NCI-H1092 (cell line): ENCODE data around the gene FAH.
A peak's percentile ranks its signal among the peaks of the same experiment; 100 is the strongest.

ENCODE experiments used
- DNase-seq: peaks from one replicate; lab custom pipeline; 2025; lab: John Stamatoyannopoulos, UW

FAH gene

DNA sequence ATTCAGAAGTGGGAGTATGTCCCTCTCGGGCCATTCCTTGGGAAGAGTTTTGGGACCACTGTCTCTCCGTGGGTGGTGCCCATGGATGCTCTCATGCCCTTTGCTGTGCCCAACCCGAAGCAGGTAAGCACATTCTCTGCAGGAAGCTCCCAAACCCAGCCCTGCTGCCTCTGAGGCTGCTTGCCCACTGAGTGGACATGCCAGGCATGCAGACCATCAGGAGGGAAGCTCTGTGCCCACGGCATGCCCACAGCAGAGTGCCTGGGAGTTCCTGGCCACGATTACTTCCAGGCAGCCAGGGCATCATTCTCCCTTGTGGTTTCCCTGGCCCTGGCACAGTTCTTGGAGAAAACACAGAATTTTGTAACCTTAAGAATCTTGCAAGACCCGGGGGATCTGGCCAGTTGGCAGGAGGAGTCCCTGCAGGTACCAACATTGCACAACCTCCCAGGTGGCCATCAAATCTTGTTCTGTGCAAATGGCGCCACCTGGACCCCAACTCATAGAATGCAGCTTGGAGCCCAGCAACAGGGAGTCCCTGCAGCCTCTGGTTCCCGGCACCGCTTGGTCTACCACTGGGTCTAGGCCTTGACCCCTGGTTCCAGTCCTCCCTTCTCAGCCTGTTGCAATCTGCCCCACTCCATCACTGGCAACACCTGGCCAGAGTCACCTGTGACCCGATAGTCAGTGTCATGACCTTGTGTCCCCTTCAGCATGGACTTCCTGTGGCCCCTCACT, 20.4 kb downstream of the FAH start:
- DNase-seq: peak; percentile 3

DNA sequence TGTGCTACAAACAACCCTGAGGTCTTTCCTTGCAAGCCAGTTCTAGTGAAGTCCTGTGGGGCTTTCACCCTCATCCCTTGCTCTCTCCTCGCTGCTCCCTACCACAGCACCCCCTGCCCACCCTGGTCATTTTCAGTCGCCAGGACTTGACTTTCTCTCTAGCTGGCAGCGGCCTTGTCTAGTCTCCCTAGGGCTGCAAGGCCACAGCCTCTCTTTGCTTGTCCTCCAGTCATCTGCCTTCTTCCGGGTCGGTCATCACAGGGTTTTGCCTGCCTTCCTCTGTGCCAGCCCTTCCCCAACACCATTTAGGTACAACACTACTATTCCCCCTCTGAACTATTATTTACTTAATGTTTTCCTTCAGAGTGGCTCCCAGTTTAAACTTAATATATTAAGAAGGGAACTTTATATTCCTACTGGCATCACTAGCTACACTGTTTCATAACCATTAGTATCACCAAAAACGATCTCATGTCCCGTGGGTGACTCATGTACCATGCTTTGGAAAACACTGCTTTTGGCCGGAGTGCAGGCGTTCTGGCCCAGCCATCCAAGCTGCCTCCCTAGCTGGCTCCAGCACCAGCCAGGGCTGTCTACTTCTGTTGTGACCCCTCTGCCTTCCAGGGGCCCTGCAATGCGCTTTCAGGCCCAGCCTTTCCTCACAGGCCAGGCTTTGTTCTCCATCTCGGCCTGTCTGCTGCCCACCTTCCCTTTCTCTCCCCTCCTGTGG, 21.4 kb downstream of the FAH start:
- no peak for DNase-seq

DNA sequence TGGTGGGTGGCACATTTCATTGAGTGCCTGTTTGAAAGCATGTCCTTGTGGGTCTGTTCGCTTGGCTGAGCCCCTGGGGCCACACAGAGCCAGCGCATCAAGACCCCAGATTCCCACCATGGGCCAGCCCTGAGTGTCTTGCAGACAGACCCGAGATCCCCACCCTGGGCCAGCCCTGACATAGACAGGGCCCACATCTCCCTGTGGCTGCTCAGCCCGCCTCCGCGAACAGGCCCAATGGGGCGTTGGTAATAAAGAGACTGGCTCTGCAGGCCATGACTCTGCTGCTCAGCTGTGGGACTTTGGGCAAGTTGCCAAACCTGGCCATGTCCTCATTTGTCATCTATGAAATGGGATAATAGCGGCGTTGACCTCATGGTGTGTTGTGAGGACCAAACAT, 22.6 kb downstream of the FAH start:
- no peak for DNase-seq

DNA sequence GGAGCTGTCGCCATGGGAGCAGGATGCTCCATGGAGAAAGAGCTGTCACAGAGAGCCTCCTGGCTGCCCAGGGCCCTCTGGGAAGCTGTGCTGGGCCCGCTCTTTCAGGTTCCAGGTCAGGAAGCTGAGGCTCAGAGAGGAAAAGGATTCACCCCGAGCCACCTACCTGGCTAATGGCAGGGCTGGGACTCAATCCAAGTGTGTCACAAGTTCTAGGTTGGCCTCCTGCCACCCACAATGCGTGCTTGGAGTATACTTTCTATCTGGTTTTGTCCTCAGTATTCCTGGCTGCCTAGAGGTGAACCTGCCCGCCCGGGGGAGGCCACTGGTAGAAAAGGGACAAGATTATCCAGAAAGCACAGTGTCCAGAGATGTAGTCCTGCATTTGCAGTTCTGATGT, 23.6 kb downstream of the FAH start:
- DNase-seq: no peak

DNA sequence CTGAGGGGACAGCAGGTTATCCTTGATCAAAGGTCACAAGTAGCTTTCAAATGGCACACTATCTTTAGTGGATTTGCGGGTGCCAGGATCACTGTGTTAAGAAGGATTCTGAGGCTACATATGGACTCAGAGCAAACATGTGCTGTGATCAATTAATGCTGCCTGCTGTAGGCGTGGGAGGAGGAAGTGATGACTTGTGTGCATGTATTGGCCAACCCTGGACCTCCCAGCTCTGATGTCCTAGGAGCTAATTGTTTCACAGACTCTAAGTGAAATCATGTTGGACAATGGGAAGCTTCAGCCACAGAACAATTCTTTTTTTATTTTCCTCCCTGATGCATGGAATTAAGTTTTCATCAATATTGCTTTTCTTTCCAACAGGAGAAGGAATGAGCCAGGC, 24.4 kb downstream of the FAH start:
- no peak for DNase-seq

DNA sequence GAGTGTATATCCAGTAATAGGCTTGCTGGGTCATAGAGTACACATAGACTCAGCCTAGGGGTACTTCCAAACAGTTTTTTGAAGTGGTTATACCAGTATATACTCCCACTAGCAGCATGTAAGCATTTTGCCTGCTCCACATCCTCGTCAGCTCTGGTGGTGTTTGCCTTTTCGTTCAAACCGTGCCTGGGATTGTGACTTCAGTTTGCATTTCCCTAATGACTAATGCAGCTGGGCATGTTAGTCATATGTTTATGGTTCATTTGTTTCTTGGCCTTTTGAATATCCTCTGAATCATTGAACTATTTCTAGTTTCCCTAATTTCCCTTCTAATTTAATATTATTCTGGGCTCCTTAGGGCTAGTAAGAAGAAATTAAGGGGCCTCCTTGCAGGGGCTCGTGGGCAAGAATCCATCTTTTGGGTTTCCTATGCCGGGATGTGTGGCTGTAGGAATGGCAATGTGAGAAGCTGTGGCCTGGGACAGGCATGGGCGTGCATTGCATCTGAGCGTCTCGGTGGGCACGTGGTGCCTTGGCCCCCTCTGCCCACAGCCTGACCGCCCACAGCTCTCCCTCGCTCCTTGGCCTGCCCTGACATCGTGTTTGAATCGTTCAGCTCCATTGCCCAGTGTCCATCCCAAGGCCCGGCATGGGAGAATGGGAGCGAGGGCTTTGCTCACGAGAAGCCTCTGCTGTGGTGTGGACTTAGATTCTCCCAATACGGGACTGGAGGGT, 26.4 kb downstream of the FAH start:
- no peak for DNase-seq

DNA sequence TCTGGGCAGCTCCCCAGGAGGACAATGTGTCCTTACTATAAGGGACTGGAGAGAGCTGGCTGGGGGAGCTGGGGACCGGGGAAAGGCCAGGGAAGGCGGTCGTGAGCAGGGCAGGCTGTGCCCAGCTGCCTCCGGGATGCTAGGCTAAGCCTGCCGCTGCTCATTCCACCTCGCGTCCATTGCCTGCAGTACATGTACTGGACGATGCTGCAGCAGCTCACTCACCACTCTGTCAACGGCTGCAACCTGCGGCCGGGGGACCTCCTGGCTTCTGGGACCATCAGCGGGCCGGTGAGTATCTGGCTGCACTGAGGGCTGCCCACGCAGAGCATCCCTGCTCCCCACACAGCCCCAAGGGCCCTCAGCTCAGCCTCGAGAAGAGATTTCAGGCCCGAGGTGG, 27.1 kb downstream of the FAH start:
- no peak for DNase-seq

DNA sequence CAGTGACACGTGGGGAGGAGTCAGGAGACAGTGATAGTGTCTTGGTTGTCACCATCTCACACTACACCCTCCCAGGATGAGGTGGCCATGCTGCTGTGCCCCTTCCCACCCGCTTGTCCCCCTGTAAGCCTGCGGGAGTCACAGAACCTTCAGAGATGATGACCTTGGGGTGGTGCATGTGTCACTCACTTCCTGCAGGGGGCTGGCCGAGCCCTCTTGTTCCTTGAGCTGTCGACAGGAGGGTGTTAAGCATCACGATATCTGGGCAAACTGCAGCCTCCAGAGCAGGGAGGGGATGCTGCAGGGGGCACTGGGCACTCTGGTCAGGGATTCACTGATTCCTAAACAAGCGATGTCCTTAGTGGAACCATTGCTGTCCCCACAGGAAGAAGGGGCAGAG, 27.7 kb downstream of the FAH start:
- no peak for DNase-seq

DNA sequence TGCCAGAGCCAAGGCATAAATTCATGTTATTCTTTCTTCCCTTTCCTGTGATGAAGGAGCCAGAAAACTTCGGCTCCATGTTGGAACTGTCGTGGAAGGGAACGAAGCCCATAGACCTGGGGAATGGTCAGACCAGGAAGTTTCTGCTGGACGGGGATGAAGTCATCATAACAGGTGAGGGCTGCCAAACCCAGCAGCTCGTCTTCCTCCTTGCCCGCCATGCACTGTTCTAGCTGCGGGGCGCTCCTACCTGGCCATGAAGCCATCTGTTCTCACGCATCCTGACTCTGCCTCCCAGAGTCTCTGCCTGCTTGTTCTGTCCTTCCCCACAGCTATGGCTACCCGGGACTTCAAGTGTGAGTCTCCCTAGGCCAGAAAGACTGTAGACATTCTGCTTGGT, 28.2 kb downstream of the FAH start:
- no peak for DNase-seq

DNA sequence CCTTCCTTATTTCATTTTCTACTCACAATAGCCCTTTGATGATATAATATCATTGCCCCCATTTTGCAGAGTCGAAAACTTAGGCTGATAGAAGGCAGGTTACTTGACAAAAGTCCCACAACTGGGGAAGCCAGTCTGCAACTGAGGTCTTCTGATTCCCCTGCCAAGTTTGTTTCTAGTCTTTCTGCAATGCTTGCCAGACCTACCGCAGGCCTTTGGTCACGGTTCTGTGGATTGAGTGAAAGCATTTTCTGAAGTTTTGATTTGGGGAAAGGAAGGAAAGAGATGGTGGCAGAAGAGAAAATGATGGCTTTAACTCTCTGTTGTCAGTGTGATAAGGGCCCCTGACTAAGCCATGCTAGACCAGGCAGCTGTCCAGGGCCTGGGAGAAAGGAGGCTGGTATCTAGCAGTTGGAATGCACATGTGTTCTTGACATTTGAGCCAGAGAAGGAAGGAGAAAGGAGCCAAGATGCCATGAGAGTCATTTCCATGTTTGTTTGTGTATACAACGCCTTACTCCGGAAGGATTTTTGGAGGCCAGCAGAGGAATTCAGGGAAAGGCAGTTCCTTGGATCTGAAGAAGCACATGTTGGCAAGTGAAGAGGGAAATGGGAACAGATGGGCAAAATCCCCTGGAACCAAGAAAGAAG, 29.9 kb downstream of the FAH start:
- DNase-seq: no peak

DNA sequence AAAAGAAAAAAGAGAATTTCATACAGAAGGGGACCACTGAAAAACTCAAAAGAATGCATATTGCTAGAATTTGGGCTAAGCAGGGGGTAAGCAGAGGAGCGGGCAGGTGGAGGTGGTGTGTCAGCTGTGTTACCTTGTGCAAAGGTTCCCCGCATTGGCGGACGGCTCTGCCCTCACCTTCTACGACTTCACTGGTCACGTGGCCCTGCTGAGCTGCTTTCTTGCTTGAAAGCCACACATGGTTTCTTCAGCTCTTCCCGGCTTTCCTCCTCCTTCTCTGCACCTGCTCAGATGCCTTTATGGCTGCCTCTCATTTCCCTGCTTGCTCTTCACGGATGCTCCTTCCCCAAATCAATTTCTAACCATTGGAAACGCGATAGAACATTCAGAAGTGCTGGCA, 30.5 kb downstream of the FAH start:
- DNase-seq: no peak

DNA sequence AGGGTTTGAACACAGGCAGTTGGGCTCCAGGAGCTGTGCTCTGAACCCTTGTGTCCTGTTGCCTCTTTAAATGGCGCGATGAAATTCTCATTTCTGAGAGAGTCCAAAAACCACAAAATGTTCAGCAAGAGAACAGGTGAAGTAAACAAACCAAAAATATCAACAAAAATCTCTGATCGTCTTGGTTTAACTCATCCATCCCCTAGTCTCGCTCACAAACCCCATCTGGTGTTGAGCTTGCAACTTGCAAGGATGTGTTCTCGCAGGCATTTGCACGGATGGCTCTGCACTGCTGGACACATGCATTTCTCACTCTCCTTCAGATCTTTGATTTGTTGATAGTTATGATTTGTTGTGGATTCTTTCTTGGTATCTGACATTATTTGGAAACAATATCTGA, 31.1 kb downstream of the FAH start:
- DNase-seq: no peak

DNA sequence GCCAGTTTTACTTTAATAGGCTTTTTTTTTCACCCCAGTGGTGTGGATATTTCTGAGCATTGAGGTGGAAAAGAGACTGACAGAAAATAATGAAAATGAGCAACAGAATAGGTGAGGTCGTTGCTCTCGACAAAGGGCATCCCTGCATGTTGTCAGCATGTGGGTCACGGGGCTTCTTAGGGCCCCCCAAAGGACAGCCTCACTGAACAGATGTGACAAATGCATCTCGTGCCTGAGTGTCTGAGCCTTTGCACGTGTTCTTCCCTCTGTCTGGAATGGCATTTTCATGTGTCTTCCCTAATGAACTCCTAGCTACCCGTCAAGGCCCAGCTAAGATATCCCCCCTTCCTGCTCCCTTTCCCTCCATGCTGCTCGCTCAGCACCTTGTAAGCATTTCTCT, 31.8 kb downstream of the FAH start:
- DNase-seq: no peak

DNA sequence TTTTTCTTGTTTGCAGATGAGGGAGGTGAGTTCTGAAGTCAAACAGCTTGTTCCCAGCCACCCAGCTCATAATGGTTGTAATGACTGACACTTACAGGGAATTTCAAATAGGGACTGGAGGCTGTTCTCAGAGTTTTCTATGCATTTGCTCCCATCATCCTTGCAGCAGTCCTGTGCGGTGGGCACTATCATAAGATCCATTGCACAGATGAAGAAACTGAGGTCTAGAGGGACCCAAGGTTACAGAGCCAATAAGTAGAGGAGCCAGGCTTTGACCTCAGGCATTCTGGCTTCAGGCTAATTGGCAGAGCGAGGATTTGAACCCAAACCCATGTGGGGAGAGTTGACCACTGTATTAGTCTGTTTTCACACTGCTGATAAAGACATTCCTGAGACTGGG, 32.4 kb downstream of the FAH start:
- DNase-seq: no peak

DNA sequence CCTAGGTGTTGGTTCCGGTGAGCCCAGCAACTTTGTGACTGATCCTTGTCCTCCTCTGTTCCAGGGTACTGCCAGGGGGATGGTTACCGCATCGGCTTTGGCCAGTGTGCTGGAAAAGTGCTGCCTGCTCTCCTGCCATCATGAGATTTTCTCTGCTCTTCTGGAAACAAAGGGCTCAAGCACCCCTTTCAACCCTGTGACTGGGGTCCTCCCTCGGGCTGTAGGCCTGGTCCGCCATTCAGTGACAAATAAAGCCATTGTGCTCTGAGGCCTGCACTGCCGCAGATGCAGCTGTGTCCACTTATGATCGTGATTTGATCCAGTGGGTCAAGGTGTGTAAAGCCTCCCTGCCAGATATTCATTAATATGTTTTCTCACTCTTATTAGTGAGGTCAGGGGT, 33.3 kb downstream of the FAH start:
- DNase-seq: no peak

DNA sequence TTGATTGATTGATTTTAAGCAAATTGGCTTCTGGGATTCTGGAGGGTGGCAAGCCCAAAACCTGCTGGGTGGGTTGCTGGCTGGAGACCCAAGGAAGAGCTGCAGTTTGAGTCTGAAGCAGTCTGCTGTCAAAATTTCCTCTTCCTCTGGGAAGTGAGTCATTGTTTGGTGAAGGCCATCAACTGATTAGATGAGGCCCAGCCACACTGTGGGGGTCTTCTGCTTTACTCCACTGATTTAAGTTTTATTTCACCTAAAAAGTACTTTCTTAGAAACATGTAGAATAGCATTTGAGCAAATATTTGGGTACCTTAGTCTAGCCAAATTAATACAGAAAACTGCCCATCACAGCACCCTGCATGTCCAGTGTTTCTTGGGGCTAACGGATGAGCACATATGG, 33.8 kb downstream of the FAH start:
- no peak for DNase-seq

DNA sequence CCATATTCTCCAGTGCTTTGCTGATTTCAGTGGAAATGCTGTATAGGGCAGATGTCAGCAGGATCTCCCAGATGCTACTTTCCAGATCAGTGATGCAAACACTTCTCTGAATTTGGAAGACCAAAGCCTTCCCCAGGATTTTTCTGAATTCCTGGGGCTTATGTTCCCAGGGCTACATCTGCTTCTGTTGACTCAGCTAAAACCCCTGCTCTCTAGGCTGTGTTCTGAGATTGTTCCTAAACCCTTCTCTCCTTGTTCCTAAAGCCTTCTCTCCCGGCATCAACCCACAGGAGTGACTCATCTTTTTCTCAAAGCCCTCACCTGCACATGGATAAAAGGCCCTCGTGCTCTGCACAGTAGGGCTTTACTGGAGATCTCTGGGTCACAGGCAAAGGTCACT, 35.5 kb downstream of the FAH start:
- DNase-seq: no peak

DNA sequence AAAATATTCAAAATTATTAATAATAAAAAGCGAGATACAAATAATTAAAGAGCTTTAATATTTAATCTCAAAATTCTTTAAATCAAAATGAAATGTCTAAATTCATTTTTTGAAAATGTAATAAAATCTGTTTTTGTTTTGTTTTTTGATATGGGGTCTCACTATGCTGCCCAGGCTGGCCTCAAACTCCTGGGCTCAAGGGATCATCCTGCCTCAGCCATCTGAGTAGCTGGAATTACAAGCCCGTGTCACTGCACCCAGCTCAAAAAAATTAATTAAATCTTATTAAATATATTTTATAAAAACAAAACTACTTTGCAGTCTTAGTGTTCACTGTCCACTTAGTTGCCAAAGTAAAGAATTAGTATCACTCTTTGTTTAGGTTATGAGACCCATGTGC, 38.4 kb downstream of the FAH start:
- DNase-seq: no peak

DNA sequence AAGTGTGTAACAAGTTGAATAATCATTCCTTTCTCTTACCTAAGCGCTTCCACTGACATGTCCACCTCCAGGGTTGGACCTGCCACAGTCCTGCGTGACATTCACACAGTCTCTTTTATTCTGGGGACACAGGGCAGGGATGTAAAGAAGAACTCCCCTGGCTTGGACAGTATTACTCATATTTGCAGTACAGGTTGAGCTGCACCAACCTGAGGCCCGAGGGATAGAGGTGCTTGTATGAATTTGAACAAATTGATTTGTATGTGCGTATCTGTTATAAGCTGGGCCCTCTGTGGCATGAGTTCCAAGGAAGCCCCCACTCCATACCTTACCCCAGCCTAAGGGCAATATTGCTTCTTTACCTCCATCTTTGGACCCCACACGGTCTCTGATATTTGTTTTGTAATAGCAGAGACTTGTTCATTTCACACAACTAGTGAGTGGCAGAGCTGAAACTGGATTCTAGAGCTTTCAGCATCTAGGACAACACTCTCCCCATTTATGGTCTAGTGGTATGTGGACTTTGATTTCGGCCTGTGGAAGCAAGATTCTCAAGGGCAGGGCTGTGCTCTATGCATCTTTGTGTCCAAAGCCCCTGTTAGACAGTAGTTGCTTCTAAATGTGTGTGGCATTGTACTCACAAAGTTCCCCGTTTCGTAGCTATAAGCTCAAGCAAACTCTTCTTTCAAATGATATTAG, 39.2 kb downstream of the FAH start:
- DNase-seq: no peak

DNA sequence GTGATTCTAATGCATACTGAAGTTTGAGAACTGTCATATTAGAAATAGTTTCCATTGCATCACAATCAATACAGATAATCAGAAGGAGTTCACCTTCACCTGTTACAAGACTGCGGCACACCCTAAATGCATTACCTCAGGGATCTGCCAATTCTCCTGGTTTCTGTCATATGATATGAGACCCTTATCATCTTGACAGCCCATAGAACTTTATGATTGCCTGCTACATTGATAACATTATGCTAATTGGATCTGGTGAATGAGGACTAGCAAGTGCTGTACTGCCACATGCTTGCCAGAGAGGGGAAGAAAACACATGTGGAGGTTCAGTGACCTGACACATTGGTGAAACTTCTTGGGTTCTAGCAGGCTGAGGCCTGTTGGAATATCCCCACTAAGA, 41.4 kb downstream of the FAH start:
- DNase-seq: no peak

DNA sequence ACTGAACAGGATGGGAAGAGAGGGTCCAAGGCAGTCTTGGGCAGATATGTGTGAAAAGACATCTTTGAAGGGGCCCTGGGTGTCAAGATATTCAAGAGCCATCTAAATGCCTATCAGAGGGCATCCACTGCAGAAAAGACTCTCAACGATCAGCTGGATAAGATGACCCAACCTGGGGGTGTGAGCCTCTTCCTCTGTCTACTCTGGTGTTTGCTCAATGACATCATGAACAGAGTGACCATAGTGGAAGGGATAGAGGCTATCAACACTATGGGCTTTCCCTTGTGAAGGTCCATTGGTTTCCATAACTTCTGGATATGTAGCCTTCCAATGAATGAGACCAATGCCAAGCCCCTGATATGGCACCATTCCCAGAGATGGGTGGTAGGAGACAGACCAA, 42.1 kb downstream of the FAH start:
- DNase-seq: no peak

DNA sequence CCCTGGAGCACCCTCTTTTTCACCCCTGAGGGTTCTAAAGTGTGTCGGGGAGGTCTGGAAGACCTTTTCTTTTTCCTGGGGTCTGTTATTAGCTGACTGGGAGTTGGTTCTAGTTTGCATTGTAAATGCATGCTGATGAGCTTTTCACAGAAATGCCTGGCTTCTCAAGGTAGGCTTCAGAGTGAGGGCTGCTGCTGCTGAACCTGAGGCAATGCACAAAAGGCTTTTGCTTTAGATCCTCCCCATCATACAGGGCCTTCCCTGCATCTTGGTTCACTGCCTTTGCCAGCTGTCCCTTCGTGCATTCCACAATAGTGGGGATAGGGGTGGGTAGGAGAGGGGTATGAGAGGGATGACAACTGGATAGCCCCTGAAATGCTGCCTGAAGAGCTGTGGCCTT, 46.6 kb downstream of the FAH start:
- DNase-seq: no peak
